ENCODE measurements around the gene BANF2. TPM values are rescaled to one million over a fixed set of nuclear protein-coding genes. Genes with fewer than 3 reads are reported as not detected.

BANF2 gene
- polyA plus RNA-seq, 1 of the 3 experiments (the other 2 are of a cell fraction), result not detected

GRCh38 chr20:17650301-17651128 is 49.3 kb upstream of the BANF2 start:
- DNase-seq, result no peak
- Histone ChIP-seq H3K9me2 (no peaks in the 10 kb centered on the region), H3K79me2 (ENCODE audit: insufficient read depth) (peaks cover 100% of the 10 kb centered on the region), H4K20me1 (ENCODE audit: insufficient read depth) (peaks cover 96% of the 10 kb centered on the region), H3K27ac (ENCODE audit: low read depth in 2 of 2, low read length in 1 of 2) (no peak overlapping the region), H3K36me3 (replicated peaks in 1 of 2; ENCODE audit: control insufficient read depth in 1 of 2, insufficient read depth in 2 of 2, low read length in 1 of 2) (peaks cover 0 to 16% of the 10 kb centered on the region in 2 experiments), H3K27me3 (ENCODE audit: insufficient read depth) (no peaks in the 10 kb centered on the region), H2AFZ (ENCODE audit: low read depth) (no peak overlapping the region), H3K4me1 (ENCODE audit: control insufficient read depth in 1 of 2, insufficient read depth in 2 of 2, low read depth in 1 of 2, low read length in 1 of 2) (peaks cover 6 to 28% of the 10 kb centered on the region in 2 experiments; a peak in 2 of 4 replicates), H3K4me3 (ENCODE audit: low read depth in 2 of 2, low read length in 1 of 2) (no peak overlapping the region), H3K9me3 (no peaks in the 10 kb centered on the region), H3K9ac (no peak overlapping the region), H3F3A (replicated peaks; ENCODE audit: insufficient read depth) (peaks cover 9% of the 10 kb centered on the region), H3K4me2 (no peak overlapping the region)
- TF ChIP-seq PBX3 (IDR thresholded peaks at IDR 0.05), result no peak
- no peak for TF ChIP-seq POLR2AphosphoS5 (IDR thresholded peaks at IDR 0.05; ENCODE audit: low read depth, low read length)
- TF ChIP-seq EP300 (IDR thresholded peaks at IDR 0.05; ENCODE audit: borderline replicate concordance in 1 of 2, low read depth in 1 of 2, low read length in 1 of 2), result no peak
- TF ChIP-seq TEAD4 (IDR thresholded peaks at IDR 0.05; ENCODE audit: borderline replicate concordance, insufficient read depth), result no peak
- TF ChIP-seq SIN3A (IDR thresholded peaks at IDR 0.05; ENCODE audit: borderline replicate concordance, low read depth, low read length), result no peak
- no peak for TF ChIP-seq RAD21 (IDR thresholded peaks at IDR 0.05; ENCODE audit: low read length)
- no peak for TF ChIP-seq NFIC (IDR thresholded peaks at IDR 0.05; ENCODE audit: borderline replicate concordance)
- TF ChIP-seq MEF2A (IDR thresholded peaks at IDR 0.05; ENCODE audit: borderline replicate concordance, low read depth), result no peak
- TF ChIP-seq, protein P1, sequence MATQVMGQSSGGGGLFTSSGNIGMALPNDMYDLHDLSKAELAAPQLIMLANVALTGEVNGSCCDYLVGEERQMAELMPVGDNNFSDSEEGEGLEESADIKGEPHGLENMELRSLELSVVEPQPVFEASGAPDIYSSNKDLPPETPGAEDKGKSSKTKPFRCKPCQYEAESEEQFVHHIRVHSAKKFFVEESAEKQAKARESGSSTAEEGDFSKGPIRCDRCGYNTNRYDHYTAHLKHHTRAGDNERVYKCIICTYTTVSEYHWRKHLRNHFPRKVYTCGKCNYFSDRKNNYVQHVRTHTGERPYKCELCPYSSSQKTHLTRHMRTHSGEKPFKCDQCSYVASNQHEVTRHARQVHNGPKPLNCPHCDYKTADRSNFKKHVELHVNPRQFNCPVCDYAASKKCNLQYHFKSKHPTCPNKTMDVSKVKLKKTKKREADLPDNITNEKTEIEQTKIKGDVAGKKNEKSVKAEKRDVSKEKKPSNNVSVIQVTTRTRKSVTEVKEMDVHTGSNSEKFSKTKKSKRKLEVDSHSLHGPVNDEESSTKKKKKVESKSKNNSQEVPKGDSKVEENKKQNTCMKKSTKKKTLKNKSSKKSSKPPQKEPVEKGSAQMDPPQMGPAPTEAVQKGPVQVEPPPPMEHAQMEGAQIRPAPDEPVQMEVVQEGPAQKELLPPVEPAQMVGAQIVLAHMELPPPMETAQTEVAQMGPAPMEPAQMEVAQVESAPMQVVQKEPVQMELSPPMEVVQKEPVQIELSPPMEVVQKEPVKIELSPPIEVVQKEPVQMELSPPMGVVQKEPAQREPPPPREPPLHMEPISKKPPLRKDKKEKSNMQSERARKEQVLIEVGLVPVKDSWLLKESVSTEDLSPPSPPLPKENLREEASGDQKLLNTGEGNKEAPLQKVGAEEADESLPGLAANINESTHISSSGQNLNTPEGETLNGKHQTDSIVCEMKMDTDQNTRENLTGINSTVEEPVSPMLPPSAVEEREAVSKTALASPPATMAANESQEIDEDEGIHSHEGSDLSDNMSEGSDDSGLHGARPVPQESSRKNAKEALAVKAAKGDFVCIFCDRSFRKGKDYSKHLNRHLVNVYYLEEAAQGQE (IDR thresholded peaks at IDR 0.05; ENCODE audit: low read depth, low read length), result no peak
- TF ChIP-seq, protein P2, sequence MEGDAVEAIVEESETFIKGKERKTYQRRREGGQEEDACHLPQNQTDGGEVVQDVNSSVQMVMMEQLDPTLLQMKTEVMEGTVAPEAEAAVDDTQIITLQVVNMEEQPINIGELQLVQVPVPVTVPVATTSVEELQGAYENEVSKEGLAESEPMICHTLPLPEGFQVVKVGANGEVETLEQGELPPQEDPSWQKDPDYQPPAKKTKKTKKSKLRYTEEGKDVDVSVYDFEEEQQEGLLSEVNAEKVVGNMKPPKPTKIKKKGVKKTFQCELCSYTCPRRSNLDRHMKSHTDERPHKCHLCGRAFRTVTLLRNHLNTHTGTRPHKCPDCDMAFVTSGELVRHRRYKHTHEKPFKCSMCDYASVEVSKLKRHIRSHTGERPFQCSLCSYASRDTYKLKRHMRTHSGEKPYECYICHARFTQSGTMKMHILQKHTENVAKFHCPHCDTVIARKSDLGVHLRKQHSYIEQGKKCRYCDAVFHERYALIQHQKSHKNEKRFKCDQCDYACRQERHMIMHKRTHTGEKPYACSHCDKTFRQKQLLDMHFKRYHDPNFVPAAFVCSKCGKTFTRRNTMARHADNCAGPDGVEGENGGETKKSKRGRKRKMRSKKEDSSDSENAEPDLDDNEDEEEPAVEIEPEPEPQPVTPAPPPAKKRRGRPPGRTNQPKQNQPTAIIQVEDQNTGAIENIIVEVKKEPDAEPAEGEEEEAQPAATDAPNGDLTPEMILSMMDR (IDR thresholded peaks at IDR 0.05), result no peak
- no peak for TF ChIP-seq NRF1 (IDR thresholded peaks at IDR 0.05; ENCODE audit: low read depth, low read length)
- 89% methylated on average over 12 of the region's 12 CpGs for WGBS (ENCODE audit: low lambda C conversion rate)
- ChIA-PET POLR2A (interaction anchor here (0.6 kb wide), 1 partner anchor 345 kb away, joined by 4 read pairs; no protein-coding TSS in a partner anchor), CTCF (interaction anchor here (0.8 to 2.5 kb wide), 5 partner anchors 13 to 289 kb away, joined by 3 to 12 read pairs (median 4); partner anchors contain the start of gene RRBP1)
